ENCODE results near the gene NDST1. TPM values are rescaled to one million over a fixed set of nuclear protein-coding genes. Genes with fewer than 3 reads are reported as not detected.

NDST1 gene
- polyA plus RNA-seq, 1 of the 3 experiments (the other 2 are of a cell fraction) = 29.2 TPM

DNA sequence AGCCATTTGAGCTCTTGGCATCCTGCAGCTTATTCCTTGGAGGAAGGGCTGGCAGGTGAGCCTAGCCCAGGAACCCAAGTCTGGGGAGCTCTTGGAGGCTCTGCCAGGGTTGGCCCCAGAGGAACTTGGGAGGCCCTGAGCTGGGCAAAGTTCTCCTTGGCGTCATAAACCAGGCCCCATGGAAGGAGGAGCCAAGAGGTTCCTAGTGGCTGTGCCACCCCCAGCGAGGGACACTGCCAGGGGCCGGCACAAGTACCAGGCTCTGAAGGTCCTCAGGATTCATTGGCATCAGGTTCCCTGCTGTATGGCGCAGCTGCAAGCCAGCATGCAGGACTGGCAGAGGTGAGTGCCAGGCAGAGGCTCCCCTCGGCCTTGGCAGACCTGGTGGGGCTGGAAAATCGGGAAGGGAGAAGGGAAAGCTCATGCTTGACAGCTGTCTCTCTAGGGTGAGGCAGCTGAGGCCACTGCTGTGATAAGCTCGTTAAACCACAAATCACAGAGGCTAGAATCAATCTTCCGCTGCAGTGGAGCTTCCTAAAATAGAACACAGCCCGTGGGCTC is 77.9 kb downstream of the NDST1 start:
- TF ChIP-seq TCF12 (IDR thresholded peaks at IDR 0.05) (no peak), ELF1 (IDR thresholded peaks at IDR 0.05) (no peak), TEAD4 (IDR thresholded peaks at IDR 0.05; ENCODE audit: borderline replicate concordance, insufficient read depth) (no peak), GATA2 (CRISPR knock-in tag; IDR thresholded peaks at IDR 0.05) (no peak), YY1 (IDR thresholded peaks at IDR 0.05; ENCODE audit: low read depth) (no peak), SIN3A (IDR thresholded peaks at IDR 0.05; ENCODE audit: borderline replicate concordance, low read depth, low read length) (no peak), JUND (IDR thresholded peaks at IDR 0.05) (no peak)
- H3K79me2 ChIP-seq (ENCODE audit: insufficient read depth) = no peaks in the 10 kb centered on the region
- H3K4me2 ChIP-seq = no peak overlapping the region
- H3K9ac ChIP-seq = no peak overlapping the region
- CTCF ChIA-PET = interaction anchor here (0.8 to 1.3 kb wide), 6 partner anchors 11 to 261 kb away, joined by 3 to 8 read pairs (median 3); no protein-coding TSS in a partner anchor
- 90% methylated on average over 6 of the region's 9 CpGs for WGBS (ENCODE audit: low lambda C conversion rate)
- H3K4me3 ChIP-seq (ENCODE audit: low read depth in 2 of 2, low read length in 1 of 2) = no peak overlapping the region
- DNase-seq = no peak
- no peaks in the 10 kb centered on the region for H3K9me2 ChIP-seq
- H3K36me3 ChIP-seq (replicated peaks in 1 of 2; ENCODE audit: control insufficient read depth in 1 of 2, insufficient read depth in 2 of 2, low read length in 1 of 2) = no peaks in the 10 kb centered on the region
- peaks cover 11 to 65% of the 10 kb centered on the region in 2 experiments; a peak in 3 of 4 replicates for H3K4me1 ChIP-seq (ENCODE audit: control insufficient read depth in 1 of 2, insufficient read depth in 2 of 2, low read depth in 1 of 2, low read length in 1 of 2)
- peaks cover 14% of the 10 kb centered on the region for H3F3A ChIP-seq (replicated peaks; ENCODE audit: insufficient read depth)
- POLR2A ChIA-PET = interaction anchor here (0.8 to 1.8 kb wide), 4 partner anchors 10 to 16 kb away, joined by 3 to 4 read pairs (median 3); no protein-coding TSS in a partner anchor
- H3K9me3 ChIP-seq = no peaks in the 10 kb centered on the region
- no peaks in the 10 kb centered on the region for H3K27me3 ChIP-seq (ENCODE audit: insufficient read depth)
- peak overlapping the region in 1 of 2 experiments; percentile 58; a peak in 2 of 4 replicates for H3K27ac ChIP-seq (ENCODE audit: low read depth in 2 of 2, low read length in 1 of 2)
- no peaks in the 10 kb centered on the region for H4K20me1 ChIP-seq (ENCODE audit: insufficient read depth)
- H2AFZ ChIP-seq (ENCODE audit: low read depth) = no peak overlapping the region

DNA sequence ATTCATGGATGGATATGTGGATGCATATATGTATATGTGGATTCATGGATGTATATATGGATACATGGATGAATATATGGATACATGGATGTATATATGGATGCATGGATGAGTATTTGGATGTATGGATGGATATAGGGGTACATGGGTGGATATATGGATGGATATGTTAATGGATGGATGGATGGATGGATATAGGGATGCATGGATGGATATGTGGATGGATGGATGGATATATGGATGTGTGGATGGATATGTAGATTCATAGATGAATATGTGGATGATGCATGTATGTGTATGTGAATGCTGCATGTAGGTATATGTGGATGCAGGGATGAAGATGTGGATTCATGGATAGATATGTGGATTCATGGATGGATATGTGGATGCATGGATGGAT is 79.1 kb downstream of the NDST1 start:
- H3K79me2 ChIP-seq (ENCODE audit: insufficient read depth) = no peaks in the 10 kb centered on the region
- no peaks in the 10 kb centered on the region for H3K9me3 ChIP-seq
- no peak for DNase-seq
- H3F3A ChIP-seq (replicated peaks; ENCODE audit: insufficient read depth) = peaks cover 14% of the 10 kb centered on the region
- no peaks in the 10 kb centered on the region for H3K9me2 ChIP-seq
- no peak overlapping the region for H3K27ac ChIP-seq (ENCODE audit: low read depth in 2 of 2, low read length in 1 of 2)
- ChIA-PET CTCF (interaction anchor here (1.2 kb wide), 1 partner anchor 13 kb away, joined by 4 read pairs; no protein-coding TSS in a partner anchor), POLR2A (no interaction called here)
- no peak overlapping the region for H3K4me3 ChIP-seq (ENCODE audit: low read depth in 2 of 2, low read length in 1 of 2)
- no peak overlapping the region for H3K9ac ChIP-seq
- H3K27me3 ChIP-seq (ENCODE audit: insufficient read depth) = no peaks in the 10 kb centered on the region
- H2AFZ ChIP-seq (ENCODE audit: low read depth) = no peak overlapping the region
- TF ChIP-seq, protein P1, sequence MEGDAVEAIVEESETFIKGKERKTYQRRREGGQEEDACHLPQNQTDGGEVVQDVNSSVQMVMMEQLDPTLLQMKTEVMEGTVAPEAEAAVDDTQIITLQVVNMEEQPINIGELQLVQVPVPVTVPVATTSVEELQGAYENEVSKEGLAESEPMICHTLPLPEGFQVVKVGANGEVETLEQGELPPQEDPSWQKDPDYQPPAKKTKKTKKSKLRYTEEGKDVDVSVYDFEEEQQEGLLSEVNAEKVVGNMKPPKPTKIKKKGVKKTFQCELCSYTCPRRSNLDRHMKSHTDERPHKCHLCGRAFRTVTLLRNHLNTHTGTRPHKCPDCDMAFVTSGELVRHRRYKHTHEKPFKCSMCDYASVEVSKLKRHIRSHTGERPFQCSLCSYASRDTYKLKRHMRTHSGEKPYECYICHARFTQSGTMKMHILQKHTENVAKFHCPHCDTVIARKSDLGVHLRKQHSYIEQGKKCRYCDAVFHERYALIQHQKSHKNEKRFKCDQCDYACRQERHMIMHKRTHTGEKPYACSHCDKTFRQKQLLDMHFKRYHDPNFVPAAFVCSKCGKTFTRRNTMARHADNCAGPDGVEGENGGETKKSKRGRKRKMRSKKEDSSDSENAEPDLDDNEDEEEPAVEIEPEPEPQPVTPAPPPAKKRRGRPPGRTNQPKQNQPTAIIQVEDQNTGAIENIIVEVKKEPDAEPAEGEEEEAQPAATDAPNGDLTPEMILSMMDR (IDR thresholded peaks at IDR 0.05) = no peak
- TF ChIP-seq, protein P2, sequence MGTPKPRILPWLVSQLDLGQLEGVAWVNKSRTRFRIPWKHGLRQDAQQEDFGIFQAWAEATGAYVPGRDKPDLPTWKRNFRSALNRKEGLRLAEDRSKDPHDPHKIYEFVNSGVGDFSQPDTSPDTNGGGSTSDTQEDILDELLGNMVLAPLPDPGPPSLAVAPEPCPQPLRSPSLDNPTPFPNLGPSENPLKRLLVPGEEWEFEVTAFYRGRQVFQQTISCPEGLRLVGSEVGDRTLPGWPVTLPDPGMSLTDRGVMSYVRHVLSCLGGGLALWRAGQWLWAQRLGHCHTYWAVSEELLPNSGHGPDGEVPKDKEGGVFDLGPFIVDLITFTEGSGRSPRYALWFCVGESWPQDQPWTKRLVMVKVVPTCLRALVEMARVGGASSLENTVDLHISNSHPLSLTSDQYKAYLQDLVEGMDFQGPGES (IDR thresholded peaks at IDR 0.05; ENCODE audit: low read depth, low read length) = no peak
- no peaks in the 10 kb centered on the region for H4K20me1 ChIP-seq (ENCODE audit: insufficient read depth)
- peaks cover 11 to 71% of the 10 kb centered on the region in 2 experiments; a peak in 3 of 4 replicates for H3K4me1 ChIP-seq (ENCODE audit: control insufficient read depth in 1 of 2, insufficient read depth in 2 of 2, low read depth in 1 of 2, low read length in 1 of 2)
- H3K4me2 ChIP-seq = no peak overlapping the region
- no peaks in the 10 kb centered on the region for H3K36me3 ChIP-seq (replicated peaks in 1 of 2; ENCODE audit: control insufficient read depth in 1 of 2, insufficient read depth in 2 of 2, low read length in 1 of 2)
